Measurements from ENCODE around the gene CDC42EP3. TPM values are rescaled to one million over a fixed set of nuclear protein-coding genes. Genes with fewer than 3 reads are reported as not detected.

Gene CDC42EP3
- total RNA-seq, 4 donors from 2014 or later = 14.0 to 42.6 (median 28.7) TPM

DNA sequence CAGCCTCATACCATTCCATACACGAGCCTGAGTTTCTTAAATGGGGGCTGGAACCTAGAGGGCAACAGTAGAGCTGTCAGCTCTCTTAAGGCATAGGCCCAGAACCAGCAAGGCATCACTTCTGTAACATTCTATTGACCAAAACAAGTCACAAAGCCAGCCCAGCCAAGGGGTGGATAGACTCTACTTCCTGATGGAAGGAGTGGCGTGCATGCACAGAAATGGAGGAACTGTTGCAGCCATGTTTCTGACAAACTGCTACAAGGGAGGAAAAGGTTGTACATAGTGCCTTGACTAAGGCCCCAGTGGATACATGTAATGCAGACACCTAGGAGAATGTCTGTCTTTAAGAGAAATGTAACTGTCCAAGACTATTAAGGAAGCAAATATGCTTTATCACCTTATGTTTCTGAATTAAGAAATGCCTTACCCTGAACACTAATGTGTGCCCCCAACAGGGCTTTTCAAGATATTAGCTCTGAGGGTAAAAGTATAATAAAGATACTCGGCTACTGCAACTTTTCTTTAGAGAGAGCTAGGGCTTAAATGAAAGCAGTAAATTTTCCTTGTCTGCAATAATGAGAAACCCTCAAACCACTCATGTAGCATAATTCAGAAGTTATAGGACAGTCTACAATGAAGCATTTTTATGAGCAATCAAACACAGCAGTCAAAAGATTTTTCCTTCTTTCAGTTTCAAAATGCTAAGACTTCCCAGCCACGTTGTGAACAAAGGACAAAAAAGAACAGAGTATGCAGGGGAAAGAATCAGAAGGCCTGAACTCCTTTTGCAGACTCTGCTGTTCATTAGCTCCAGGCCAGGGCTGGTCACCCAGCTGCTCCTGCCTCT, 35.1 kb upstream of the CDC42EP3 start:
- DNase-seq (ENCODE audit: low spot score in 2 of 2) = no peak
- TF ChIP-seq, protein P1, sequence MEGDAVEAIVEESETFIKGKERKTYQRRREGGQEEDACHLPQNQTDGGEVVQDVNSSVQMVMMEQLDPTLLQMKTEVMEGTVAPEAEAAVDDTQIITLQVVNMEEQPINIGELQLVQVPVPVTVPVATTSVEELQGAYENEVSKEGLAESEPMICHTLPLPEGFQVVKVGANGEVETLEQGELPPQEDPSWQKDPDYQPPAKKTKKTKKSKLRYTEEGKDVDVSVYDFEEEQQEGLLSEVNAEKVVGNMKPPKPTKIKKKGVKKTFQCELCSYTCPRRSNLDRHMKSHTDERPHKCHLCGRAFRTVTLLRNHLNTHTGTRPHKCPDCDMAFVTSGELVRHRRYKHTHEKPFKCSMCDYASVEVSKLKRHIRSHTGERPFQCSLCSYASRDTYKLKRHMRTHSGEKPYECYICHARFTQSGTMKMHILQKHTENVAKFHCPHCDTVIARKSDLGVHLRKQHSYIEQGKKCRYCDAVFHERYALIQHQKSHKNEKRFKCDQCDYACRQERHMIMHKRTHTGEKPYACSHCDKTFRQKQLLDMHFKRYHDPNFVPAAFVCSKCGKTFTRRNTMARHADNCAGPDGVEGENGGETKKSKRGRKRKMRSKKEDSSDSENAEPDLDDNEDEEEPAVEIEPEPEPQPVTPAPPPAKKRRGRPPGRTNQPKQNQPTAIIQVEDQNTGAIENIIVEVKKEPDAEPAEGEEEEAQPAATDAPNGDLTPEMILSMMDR (IDR thresholded peaks at IDR 0.05) = no peak
- no peak for TF ChIP-seq POLR2A (IDR thresholded peaks at IDR 0.05)
- H3K4me3 ChIP-seq (ENCODE audit: low read depth, poor library complexity, severe bottlenecking) = no peak overlapping the region
- intact Hi-C loops (cut with DNase I; ENCODE audit: low total_unique reads) = no loop called here
- 69 to 71% methylated on average over 4 of the region's 4 CpGs for WGBS, 2 donors

DNA sequence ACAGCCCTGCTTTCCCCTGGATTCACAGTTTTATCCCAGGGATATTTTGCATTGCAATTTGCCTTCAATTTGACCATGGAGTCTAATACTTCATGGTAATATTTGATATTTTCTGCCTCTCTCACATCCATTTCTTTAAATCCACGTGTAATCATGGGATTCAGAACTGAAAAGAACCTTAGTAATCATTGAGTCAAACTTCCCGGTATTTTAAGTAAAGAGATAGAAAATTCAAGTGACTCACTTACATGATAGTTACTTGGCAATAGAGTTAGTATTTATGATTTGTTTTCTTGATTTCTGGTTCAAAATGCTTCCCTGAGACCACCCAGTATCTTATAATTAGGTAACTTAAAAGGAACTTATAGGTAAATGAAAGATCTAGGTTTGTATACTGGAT, 33.7 kb upstream of the CDC42EP3 start:
- intact Hi-C loops (cut with DNase I; ENCODE audit: low total_unique reads) = no loop called here
- H3K4me3 ChIP-seq (ENCODE audit: low read depth, poor library complexity, severe bottlenecking) = no peak overlapping the region
- WGBS, 2 donors = 86 to 89% methylated on average over 2 of the region's 2 CpGs
- TF ChIP-seq POLR2A (IDR thresholded peaks at IDR 0.05) = no peak
- TF ChIP-seq, protein P1 (IDR thresholded peaks at IDR 0.05) = no peak
- DNase-seq (ENCODE audit: low spot score in 2 of 2) = no peak

DNA sequence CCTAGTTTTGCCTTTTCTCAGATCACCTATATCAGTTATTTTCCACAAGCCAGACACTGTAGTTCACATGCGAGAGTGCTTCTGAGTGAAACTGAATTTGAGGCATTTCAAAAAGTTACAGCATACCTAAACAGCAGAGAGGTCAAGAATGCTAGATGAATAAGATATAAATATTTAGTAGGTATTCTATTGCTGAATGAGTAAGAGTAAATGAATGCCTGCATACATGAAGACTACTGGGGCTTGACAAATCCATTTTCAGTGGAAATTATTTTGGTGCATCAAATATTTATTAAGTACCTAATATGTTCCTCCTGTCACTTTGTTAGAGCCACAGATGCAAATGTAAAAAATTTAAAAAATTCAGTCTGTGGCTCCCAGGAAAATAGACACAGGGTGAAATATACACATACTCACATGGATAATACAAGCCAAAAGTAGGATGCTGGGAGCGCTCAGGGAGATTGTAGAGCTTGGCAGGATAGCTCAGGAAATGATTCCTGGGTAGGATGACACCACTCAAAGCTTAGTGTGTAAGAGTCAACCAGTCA, 27.6 kb upstream of the CDC42EP3 start:
- TF ChIP-seq POLR2A (IDR thresholded peaks at IDR 0.05) = no peak
- TF ChIP-seq, protein P1 (IDR thresholded peaks at IDR 0.05) = no peak
- 95 to 98% methylated on average over 2 of the region's 2 CpGs for WGBS, 2 donors
- intact Hi-C loops (cut with DNase I; ENCODE audit: low total_unique reads) = no loop called here
- no peak overlapping the region for H3K4me3 ChIP-seq (ENCODE audit: low read depth, poor library complexity, severe bottlenecking)
- DNase-seq (ENCODE audit: low spot score in 2 of 2) = no peak

DNA sequence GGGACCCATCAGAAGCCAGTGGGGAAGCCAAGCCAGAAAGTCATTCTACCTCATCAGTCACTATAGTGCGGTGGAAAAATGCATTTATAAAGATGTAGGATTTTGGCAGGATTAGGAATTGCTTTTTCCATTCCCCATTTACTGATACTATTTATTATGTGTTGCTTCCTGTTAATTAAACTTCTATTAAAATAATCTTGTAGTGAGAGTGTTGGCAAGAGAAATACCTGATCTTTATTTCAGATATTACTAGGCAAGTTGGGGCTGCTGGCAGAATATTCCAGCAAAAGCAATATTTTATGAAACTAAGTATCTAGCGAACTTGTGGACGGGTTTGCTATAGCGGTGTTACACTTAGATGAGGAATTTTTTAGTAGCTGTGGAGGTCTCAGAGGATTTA, 23.9 kb upstream of the CDC42EP3 start:
- intact Hi-C loops (cut with DNase I; ENCODE audit: low total_unique reads) = no loop called here
- 44 to 65% methylated on average over 4 of the region's 4 CpGs for WGBS, 2 donors
- DNase-seq (ENCODE audit: low spot score in 2 of 2) = no peak
- no peak overlapping the region for H3K4me3 ChIP-seq (ENCODE audit: low read depth, poor library complexity, severe bottlenecking)
- TF ChIP-seq, protein P1 (IDR thresholded peaks at IDR 0.05) = no peak
- no peak for TF ChIP-seq POLR2A (IDR thresholded peaks at IDR 0.05)

DNA sequence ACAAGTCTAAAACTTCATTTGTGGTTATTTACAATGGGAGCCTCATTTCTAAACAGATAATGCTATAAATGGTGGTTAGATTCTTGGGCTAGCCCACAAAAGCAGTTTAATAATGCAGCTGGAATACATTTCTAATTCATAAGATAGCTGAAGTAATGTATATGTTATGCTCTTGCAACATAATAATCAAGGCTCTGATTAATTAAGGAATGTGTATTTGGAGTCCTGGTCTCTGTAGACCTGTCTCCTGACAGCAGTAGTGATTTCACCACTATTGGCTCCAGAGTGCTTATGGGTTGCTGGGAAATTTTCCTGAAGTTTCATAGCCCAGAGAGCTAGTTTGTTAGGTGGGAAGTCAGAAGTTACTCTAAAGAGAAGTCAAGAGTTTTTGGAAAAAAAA, 21.3 kb upstream of the CDC42EP3 start:
- H3K4me3 ChIP-seq (ENCODE audit: low read depth, poor library complexity, severe bottlenecking) = no peak overlapping the region
- no peak for DNase-seq (ENCODE audit: low spot score in 2 of 2)
- TF ChIP-seq POLR2A (IDR thresholded peaks at IDR 0.05) = no peak
- TF ChIP-seq, protein P1 (IDR thresholded peaks at IDR 0.05) = no peak
- intact Hi-C loops (cut with DNase I; ENCODE audit: low total_unique reads) = no loop called here
